Measurements from ENCODE around the gene PHKB. TPM values are rescaled to one million over a fixed set of nuclear protein-coding genes. Genes with fewer than 3 reads are reported as not detected.

Gene PHKB
- total RNA-seq, 1 experiment from 2014 or later: 59.6 TPM

- no peak for DNase-seq (ENCODE audit: low spot score)
Measured at GRCh38 chr16:47729701-47730100, 268.6 kb downstream of the PHKB start.

- DNase-seq (ENCODE audit: low spot score): peak; percentile 68
Measured at GRCh38 chr16:47731252-47731651, 270.1 kb downstream of the PHKB start.

- DNase-seq (ENCODE audit: low spot score): no peak
Measured at GRCh38 chr16:47732122-47732521, 271.0 kb downstream of the PHKB start.

- peak; percentile 92 for DNase-seq (ENCODE audit: low spot score)
Measured at GRCh38 chr16:47732523-47733111, 271.5 kb downstream of the PHKB start.

GRCh38 chr16:47734081-47734857 is 273.1 kb downstream of the PHKB start:
- DNase-seq (ENCODE audit: low spot score): no peak

GRCh38 chr16:47734987-47735594 is 274.0 kb downstream of the PHKB start:
- DNase-seq (ENCODE audit: low spot score): no peak

GRCh38 chr16:47750371-47750770 is 289.2 kb downstream of the PHKB start:
- DNase-seq (ENCODE audit: low spot score): no peak

Other genes starting within 250 kb of the PHKB start
- gene ITFG1, start 268 bp upstream of the PHKB start, total RNA-seq (2014; rRNA removed; shearing (Covaris generic)): 68.9 and 73.8 TPM in 2 replicates